ENCODE results near the gene IRF9.

DNA sequence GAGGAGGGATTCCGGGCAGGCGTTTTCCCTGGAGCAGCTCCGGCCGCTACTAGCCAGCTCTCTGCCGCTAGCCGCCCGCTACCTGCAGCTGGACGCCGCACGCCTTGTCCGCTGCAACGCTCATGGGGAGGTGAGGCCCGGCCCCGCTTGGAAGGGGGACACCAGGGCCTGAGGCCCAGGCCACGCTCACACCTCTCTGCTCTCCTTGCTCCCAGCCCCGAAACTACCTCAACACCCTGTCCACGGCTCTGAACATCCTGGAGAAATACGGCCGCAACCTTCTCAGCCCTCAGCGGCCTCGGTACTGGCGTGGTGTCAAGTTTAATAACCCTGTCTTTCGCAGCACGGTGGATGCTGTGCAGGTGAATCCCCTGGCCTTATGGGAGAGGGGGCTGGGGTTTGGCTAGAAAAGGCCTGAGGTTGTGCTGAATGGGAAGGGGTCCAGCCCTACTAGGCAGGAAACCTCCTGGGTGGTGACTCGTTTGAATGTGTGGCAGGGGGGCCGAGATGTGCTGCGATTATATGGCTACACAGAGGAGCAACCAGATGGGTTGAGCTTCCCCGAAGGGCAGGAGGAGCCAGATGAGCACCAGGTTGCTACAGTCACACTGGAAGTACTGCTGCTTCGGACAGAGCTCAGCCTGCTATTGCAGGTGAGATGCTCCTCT, 13.2 kb upstream of the IRF9 start:
- TF ChIP-seq, protein P1, sequence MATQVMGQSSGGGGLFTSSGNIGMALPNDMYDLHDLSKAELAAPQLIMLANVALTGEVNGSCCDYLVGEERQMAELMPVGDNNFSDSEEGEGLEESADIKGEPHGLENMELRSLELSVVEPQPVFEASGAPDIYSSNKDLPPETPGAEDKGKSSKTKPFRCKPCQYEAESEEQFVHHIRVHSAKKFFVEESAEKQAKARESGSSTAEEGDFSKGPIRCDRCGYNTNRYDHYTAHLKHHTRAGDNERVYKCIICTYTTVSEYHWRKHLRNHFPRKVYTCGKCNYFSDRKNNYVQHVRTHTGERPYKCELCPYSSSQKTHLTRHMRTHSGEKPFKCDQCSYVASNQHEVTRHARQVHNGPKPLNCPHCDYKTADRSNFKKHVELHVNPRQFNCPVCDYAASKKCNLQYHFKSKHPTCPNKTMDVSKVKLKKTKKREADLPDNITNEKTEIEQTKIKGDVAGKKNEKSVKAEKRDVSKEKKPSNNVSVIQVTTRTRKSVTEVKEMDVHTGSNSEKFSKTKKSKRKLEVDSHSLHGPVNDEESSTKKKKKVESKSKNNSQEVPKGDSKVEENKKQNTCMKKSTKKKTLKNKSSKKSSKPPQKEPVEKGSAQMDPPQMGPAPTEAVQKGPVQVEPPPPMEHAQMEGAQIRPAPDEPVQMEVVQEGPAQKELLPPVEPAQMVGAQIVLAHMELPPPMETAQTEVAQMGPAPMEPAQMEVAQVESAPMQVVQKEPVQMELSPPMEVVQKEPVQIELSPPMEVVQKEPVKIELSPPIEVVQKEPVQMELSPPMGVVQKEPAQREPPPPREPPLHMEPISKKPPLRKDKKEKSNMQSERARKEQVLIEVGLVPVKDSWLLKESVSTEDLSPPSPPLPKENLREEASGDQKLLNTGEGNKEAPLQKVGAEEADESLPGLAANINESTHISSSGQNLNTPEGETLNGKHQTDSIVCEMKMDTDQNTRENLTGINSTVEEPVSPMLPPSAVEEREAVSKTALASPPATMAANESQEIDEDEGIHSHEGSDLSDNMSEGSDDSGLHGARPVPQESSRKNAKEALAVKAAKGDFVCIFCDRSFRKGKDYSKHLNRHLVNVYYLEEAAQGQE (IDR thresholded peaks at IDR 0.05; ENCODE audit: insufficient read depth in 1 of 2, low read depth in 2 of 2, low read length in 2 of 2) = no peak
- TF ChIP-seq POLR2AphosphoS5 (IDR thresholded peaks at IDR 0.05; ENCODE audit: low read depth, low read length) (no peak), SIN3A (IDR thresholded peaks at IDR 0.05; ENCODE audit: borderline replicate concordance, insufficient read depth, low read length) (no peak)

Data from PFSK-1 (cell line).